ENCODE data around the gene SERPINA4. TPM values are rescaled to one million over a fixed set of nuclear protein-coding genes. Genes with fewer than 3 reads are reported as not detected.

Gene SERPINA4
- total RNA-seq, 1 experiment from 2014 or later = not detected

DNA sequence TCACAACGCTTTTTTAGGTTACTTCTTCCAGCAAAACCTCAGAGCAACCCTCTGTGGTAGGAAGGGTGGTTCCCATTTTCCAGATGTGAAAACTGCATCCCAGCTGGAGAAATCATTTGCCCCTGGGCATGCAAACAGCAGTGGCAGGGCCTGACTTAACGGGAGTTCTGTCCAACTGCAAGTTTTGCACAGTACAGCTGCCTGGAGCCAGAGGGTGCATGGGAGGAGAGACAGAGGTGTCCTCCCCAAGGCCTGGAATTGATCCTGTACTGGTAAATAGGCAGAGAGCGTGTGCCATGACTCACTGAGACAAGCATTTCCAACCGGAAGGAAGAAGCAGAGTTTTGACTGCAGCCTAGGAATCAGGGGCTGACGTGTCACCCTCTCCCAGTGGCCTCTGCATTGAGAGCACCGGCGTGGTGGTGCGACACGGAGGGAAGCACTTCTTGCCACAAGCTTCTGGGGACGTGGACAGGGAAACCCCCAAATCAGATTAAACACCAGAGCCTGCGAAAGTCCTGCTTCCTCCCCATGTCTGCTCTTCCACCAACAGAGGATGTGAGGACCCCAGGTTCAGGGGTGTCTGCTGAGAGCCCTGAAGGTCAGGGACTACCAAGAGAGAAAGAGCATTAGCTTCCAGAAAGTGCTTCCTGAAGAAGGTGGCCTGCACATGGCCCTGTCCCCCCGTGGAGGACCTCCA is 19.0 kb upstream of the SERPINA4 start:
- DNase-seq (ENCODE audit: low spot score) = peak; percentile 11

DNA sequence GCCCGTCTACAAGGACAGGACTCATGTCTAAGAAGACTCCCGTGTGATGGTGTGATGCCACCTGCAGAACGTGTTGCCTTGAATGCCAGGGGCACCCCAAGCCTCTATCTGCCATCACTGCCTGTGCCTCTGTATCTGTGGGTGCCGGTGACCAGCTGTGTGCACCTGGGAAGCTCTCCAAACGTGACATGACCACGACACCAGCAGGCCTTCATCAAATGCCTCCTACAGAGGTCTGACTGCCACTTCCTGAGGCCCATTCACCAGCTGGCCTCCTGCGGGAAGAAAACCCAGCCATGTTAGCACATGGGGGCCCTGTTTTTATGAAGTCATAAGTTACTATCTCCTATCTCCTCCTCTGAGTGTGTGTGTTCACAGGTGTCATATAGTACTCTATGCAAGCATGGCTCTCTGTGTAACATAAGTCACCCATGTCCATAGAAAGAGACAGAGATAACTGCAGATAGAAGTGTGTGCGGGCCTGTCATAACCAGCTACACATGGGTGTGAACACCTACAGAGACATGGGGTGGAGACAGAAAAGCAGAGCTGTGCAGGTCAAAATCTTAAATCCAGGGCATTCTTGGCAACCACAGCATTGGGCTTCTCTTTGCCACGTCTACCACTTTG is 18.3 kb upstream of the SERPINA4 start:
- DNase-seq (ENCODE audit: low spot score) = no peak

DNA sequence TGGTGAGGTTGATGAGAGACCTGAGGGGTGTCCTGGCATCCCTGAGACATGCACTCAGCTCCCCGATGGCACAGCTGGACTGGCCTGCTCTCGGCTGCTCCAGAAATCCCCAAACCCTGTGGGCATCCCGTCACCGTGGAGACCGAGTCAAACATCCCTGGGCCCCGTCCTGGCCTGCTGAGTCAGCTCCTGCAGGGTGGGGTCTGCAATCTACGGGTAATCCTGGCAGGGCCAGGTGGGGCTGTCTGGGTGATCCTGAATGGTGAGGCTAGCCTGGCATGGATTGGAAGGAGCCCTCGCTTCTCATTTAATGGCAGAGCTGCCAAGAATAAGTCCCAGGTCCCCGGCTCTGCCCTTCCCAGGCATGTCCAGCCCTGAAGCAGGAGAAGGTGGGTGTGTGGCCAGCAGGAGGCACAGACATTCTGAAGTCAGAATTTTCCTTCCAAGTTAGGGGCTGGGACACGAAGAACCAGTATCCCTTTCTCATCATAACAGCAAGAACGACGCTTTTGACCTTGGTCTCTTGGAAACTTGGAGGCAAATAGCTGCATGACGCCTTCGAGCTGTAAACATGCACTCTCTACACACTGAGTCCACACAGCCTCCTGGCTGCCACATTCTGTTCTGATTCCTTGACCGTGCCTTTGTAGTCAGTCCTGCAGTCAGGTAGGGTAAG is 17.7 kb upstream of the SERPINA4 start:
- no peak for DNase-seq (ENCODE audit: low spot score)

DNA sequence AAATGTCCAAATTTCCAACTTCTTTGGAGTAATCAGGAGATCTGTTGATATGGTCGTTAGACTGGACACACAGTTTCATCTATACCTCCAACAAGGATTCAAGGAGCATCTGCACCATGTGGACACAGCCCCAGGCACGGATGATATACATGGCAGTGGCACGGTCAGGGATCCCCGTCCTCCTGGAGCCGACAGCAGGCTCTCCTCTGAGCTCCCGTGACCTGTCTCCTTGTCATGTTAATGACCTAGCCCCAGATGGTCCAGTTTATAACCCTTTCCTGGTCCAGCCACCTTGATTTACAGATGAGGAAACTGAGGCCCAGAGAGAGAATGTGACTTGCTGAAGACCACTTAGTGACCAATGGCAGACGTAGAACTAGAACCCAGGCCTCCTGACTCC is 16.5 kb upstream of the SERPINA4 start:
- no peak for DNase-seq (ENCODE audit: low spot score)

DNA sequence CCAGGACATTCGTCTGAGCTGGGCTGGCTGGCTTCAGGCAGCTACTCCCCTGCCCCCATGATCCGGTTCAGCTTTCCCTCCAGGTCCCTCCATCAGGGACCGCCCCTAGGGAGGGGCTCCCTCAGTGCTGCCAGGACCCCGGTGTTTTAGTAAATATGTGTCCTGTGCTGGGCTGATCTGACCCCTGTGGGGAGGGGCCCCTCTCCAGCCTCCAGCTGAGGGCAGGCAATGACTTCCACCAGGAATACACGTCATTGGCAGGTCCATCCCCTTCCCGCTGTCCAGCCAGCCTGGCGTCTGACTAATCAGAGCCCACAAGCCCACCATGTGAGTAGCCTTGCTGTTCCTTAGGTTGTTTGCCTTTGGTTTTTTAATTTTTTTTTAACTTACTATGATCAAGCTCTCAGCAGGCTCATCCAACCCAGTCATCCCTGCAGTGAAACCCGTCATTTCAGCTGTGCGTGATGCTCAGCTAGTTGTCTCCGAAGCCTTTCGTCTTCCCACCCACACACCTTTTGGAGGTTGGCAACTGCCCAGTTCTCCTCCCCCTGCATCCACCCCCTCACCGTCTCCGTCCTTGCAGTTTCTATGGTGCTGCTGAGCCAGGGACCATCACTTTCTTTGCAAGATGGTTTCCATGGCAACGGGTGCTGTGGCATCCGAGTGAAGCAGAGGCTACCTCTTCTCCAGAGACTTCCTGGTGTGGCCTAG is 16.0 kb upstream of the SERPINA4 start:
- no peak for DNase-seq (ENCODE audit: low spot score)

DNA sequence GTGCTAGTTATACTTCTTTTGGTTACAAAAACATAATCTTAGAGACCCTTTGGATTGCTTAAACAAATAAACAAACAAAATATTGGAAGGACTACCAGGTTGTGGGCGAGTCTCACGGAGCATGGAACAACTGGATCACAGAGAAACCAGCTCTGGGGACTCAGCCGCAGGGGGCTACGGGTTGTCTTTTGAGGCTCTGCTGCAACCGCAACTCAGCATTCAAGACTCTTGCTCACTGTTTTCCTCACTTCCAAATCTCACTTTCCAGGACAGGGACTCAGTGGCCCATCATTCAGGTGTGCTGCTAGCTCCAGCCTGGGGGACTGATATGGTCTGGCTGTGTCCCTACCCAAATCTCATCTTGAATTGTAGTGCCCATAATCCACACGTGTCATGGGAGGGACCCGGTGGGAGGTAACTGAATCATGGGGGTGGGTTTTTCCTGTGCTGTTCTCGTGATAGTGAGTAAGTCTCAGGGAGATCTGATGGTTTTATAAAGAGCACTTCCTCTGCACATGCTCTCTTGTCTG is 14.0 kb upstream of the SERPINA4 start:
- DNase-seq (ENCODE audit: low spot score) = no peak

DNA sequence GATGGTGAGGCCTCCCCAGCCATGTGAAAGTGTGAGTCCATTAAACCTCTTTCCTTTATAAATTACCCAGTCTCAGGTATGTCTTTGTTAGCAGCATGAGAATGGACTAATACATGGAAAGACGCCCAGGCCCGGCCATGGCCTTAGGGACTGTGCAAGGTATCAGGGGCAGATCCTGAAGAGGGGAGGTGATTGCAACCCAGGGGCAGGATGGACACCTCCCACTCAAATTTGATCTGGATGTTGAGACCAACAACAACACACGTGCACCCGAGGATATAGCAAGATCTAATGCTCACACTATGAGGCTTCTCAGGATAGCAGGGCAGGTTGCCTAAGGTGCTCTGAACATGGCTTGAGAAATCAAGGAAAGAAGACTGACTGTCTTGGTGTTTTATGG is 13.5 kb upstream of the SERPINA4 start:
- DNase-seq (ENCODE audit: low spot score) = no peak

DNA sequence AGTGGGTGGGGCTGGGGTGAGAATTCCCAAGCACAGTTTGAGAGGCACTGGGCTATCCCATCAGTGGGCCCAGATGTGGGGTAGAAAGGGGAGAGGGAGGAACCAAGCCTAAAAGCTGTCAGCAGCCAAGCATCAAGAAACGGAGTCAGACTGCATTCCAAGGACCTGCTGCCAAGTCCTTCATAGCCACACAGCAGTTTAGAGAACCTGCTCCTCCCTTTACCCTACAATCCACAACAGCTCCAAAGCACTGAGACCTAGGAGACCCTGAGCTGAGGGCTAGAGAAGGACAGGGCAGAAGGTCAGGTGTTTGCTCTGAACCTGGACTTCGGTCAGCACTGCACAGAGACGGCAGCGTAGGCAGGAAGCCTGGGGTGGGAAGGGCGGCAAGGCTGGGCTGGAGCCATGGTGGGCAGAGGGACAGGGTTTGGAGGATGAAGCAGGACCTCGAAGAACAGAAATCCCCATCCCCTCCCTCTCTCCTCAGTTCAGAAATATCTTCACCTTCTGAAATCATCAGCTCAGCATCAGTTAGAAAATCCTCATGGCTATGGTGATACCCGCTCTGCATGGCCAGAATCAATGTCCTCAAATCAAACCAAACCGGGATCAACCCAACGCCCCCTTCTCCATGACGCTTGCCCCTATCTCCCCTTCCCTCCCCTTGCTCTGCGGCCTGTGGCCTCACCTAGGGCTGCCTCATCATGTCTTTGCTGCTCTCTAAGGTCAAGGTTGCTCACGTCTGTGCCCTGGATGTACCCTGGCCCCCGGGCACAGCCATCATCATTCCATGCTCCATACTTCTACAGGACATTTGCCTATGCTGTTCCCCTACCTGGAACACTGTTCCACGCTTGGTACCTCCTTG is 12.9 kb upstream of the SERPINA4 start:
- no peak for DNase-seq (ENCODE audit: low spot score)

DNA sequence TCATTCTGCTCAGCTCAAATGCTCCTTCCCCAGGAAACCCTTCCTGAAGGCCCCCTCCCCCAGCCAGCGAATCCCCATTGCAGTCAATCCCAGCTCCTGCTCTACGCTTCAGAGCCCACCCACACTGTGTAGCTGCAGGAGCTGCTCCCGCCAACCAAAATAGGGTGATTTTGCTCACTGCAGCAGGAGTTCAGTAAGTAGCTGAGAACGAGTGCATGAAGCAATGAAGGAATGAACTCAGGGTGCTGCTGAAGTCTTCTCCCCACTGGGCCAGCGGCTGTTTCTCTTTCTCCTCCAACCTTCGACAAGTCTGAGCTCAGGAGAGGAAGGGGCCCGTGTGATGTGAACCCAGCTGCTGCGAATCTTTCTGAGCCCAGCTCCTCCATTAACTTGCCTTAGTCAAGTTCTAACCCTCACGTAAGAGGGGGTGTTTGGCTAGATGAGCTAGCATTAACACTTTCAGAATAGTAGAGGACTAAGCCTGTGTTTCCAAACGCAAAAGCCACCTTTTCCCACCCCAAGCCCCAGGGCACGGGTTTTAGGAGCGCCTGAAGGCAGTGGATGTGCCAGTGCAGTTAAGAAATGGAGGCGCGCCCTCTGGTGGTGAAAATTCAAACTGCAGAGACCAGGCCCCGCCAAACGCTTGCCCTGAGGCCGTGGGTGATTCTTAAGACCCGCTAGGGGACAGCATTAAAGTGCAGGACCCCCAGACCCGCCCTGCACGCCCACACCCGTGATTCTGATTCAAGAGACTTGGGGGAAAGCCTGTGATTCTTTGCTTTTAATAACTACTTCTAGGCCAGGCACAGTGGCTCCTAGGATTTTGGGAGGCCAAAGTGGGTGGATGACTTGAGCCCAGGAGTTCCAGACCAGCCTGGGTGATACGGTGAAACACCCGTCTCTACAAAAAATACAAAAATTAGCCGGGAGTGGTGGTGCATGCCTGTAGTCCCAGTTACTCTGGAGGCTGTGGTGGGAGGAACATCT is 11.9 kb upstream of the SERPINA4 start:
- peak; percentile 17 for DNase-seq (ENCODE audit: low spot score)

DNA sequence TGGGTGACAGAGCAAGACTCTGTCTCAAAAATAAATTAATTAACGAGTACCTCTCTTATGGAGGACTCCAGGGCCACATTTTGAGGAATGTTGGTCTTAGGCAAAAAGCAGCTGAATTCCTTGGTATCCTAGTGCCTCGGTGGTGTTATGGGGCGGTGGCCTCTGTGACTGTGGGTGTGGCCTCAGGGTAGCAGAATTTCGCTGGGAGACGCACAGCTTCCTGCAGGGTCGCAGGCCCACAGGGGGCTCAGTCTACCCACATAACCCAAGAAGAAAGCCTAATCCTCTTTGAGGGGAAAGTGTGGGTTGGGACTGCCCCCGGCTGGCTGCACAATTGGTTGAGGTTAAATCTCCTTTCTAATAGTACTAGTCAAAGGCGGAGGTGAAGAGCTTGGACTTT is 11.2 kb upstream of the SERPINA4 start:
- DNase-seq (ENCODE audit: low spot score) = no peak

DNA sequence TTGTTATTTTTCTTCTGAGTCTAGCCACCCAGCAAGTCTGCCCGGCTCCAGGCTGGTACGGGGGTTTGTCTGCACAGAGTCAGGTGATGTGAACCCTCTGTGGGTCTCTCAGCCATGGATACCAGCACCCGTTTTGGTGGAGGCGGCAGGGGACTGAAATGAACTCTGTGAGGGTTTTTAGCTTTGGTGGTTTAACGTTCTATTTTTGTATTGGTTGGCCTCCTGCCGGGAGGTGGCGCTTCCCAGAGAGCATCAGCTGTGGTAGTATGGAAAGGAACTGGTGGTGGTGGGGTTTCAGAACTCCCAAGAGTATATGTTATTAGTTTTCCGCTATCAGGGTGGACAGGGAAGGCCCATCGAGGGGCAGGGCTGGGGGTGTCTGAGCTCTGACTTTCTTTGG is 5.3 kb upstream of the SERPINA4 start:
- no peak for DNase-seq (ENCODE audit: low spot score)

DNA sequence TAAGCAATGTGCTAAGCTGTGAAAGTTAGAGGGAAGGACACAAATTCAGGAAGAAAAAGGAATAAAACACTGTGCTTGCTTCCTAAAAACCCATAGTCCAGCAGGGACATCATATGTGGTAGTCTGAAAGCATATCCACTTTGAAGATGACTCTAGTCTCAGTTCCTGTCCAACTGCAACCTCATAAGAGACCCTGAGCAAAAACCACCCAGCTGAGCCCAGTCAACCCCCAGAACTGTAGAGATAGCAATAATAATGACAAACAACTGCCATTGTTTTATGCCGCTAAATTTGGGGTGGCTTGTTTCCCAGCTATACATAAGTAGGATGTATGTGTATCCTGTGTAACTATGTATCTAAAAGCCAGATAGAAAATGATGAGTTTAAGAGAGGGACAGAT is 3.9 kb upstream of the SERPINA4 start:
- no peak for DNase-seq (ENCODE audit: low spot score)

DNA sequence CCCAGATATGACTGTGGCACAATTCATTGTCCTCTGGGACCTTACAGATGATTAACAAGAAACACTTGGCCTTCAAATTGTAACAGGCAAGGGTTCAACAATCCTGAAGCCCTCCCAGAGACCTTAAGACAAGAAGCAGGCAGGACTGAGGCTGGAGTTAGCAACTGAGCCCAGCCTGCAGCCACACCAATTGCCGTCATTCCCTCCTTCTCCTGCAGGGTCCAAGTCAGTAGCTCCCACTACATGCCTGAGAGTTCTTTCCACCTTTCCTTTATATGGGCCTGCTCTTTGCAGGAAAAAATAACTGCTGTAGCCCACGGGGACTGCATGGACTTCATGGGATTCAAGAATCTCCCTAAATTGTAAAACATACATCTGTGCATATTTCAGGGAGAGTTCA is 2.4 kb upstream of the SERPINA4 start:
- DNase-seq (ENCODE audit: low spot score) = no peak

DNA sequence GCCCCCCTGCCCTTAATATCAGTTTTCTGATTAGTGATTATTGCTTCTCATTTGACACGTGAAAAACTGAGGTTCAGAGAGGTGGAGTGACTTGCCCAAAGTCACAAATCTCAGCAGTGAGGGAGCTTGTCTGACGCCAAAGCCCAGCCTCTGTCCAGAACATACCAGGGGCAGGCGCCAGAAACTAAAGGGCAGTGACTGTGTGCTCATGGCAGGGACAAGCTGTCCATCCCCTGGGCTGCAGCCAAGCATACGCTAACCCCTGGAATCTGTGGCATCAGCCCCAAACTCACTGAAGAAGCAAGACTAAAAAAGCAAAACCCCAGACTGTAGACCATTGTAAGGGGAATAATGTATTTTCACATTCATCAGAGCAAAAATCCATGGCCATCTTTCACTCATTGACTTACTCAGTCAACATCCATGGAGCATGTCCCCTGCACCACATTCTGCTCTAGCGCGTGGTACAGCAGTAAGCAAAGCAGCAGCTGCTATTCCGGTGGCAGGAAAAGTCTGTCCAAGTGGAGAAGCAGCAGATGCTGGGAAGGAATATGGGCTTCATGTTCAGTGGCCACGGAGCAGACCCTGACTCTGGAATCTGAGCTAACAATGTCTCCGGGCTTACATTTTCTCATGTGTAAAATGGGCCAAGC is 1.5 kb upstream of the SERPINA4 start:
- DNase-seq (ENCODE audit: low spot score) = no peak

DNA sequence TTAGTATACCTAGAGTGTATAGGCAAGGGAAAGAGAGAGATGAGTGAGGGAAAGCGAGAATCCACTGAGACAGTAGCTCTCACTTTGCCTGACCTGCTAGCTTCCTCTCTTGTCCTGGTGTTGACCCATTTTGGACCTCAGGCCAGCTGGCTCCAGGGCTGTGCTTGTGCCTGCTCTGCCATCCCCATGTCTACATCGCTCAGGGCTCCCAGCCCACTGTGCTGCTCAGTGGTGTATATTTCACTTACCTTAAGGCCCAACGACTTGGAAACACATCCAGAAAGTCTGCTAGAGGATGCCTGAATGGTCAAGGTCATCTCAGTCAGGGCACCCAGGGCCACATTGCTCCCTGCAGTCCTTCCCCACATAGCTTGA is 964 bp upstream of the SERPINA4 start:
- DNase-seq (ENCODE audit: low spot score) = no peak

DNA sequence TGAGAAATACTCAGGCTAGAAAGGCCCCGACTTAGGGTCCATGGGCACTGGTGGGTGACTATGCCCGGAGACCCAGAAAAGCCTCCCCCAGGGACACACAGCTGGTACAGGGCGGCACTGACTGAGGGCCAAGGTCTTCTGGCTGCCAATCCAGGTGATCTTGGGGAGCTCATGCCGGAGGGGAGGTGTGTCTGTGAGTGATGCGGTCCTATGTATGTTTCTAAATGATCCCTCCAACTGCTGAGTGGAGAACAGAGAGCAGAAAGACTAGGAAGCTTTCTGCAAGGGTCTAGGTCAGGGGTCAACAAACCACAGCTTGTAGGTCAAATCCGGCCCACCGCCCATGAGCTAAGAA is 391 bp downstream of the SERPINA4 start:
- DNase-seq (ENCODE audit: low spot score) = no peak

DNA sequence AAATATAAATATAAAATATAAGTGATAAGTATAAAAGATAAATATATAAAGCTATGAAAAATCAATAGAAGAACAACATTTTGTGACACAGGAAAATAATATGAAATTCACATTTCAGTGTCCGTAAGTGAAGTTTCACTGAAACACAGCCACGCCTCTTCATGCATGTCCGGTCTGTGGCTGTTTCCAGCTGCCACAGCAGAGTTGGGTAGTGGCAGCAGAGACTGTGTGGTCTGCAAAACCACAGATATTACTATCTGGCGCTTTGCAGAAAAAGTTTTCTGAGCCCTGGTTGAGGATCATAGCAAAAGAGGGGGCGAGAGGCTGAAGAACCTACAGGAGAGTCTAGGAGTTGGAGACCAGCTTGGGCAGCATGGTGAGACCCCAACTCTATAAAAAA is 780 bp downstream of the SERPINA4 start:
- DNase-seq (ENCODE audit: low spot score) = no peak

DNA sequence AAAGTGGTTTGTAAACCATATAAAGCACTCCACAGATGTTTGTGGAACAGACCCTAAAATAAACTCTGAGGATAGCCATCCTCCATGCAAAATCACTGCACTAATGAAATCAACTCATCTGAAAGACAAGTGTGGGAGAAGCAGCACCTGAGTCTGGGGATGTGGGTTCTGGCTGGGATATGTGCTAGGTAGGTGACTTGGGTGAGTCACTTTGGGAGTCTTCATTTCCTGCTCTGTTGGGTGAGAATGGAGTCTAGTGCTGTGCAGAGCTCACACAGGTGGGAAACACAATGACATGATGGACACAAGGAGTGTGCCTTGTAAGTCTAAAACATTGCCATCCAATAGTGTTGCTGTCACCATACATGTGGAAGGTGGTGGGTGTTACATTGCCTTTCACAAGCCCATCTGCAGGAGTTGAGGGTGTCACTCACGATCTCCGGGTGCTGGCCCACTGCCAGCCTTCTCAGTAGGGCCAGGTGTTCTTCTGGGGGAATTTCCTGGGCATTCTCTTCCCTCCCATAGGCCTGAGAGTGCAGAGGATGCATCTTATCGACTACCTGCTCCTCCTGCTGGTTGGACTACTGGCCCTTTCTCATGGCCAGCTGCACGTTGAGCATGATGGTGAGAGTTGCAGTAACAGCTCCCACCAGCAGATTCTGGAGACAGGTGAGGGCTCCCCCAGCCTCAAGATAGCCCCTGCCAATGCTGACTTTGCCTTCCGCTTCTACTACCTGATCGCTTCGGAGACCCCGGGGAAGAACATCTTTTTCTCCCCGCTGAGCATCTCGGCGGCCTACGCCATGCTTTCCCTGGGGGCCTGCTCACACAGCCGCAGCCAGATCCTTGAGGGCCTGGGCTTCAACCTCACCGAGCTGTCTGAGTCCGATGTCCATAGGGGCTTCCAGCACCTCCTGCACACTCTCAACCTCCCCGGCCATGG is 2.0 kb downstream of the SERPINA4 start:
- no peak for DNase-seq (ENCODE audit: low spot score)

DNA sequence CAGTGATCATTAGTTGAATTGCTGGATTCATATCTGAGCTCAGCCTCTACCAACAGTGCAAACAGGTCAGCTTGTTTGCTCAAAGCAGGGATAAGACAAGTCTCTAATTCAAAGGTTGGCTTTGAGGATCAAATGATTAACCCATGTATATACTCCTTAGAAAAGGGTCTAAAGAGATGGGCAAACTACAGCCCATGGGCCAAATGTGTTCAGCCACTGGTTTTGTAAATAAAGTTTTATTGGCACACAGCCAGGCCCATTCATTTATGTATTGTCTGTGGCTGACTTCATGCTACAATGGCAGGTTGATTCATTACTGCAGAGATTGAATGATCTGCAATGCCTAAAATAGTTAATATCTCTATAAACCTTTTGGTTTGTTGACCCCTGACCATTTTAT is 3.1 kb downstream of the SERPINA4 start:
- no peak for DNase-seq (ENCODE audit: low spot score)

All from A172 (cell line).